HepG2 (cell line): ENCODE measurements around the gene TMEM87B. TPM values are rescaled to one million over a fixed set of nuclear protein-coding genes. Genes with fewer than 3 reads are reported as not detected.

Source experiments
- ATAC-seq: fragments of 200-7000 bp; cut with Tn5 transposase; 3 replicates; pipeline ENCODE4 v1.9.1; 2020; ENCODE audit warnings: mild to moderate bottlenecking, moderate library complexity
- BruUV-seq: library from RNA; stranded (reverse); fragments of 400-500 nt; replicated peaks from 2 replicates; lab custom pipeline; 2021; lab: Mats Ljungman, UMichigan
- CTCF ChIA-PET: fragments of 300-600 bp; formaldehyde crosslinking; extraction: SDS; loops from one replicate; lab custom pipeline; 2021; ENCODE audit warnings: low total read pairs, inconsistent platforms, low intra/inter-chr PET ratio; lab: Yijun Ruan, JAX
- POLR2A ChIA-PET: fragments of 350-600 bp; sonication (Branson Sonifier 250); formaldehyde crosslinking; loops from one replicate; lab custom pipeline; 2020; ENCODE audit warnings: antibody characterized with exemption, inconsistent platforms; lab: Yijun Ruan, JAX
- DNase-seq: peaks from one replicate; pipeline ENCODE4 v3.0.0-alpha.2; 2015; ENCODE audit warnings: low spot score
- FAIRE-seq: peaks from 3 replicates; lab custom pipeline; 2011; peaks lifted over from hg19 to GRCh38; lab: Jason Lieb, UNC
- H2AFZ ChIP-seq: one replicate; pipeline ENCODE4 v1.6.1; 2011; ENCODE audit warnings: low read length, inconsistent platforms
- H3K27ac ChIP-seq: fragments of 300-600 bp; 3 replicates; pipeline ENCODE4 v1.8.0; 2011; ENCODE audit warnings: mixed run types, mild to moderate bottlenecking, mixed read lengths, low read length, inconsistent platforms; ENCODE audit not compliant: insufficient read depth; ENCODE audit errors: extremely low read length
- H3K27me3 ChIP-seq, 2 experiments: fragments of 200-600 bp in 1 of 2; 2 replicates in 1 of 2; 3 replicates in 1 of 2; pipeline versions ENCODE4 v1.6.0 to v1.8.0; 2011; ENCODE audit warnings: low read length in 2 of 2, mild to moderate bottlenecking in 2 of 2, moderate library complexity in 2 of 2, inconsistent platforms in 1 of 2; ENCODE audit not compliant: insufficient read depth in 2 of 2, control insufficient read depth in 1 of 2
- H3K36me3 ChIP-seq, 2 experiments: fragments of 200-600 bp in 1 of 2; replicated peaks in 1 of 2; 2 replicates in 1 of 2; 3 replicates in 1 of 2; pipeline versions ENCODE4 v1.5.1 to v1.8.0; 2011; ENCODE audit warnings: low read length in 2 of 2, inconsistent platforms in 1 of 2; ENCODE audit not compliant: insufficient read depth in 2 of 2, control insufficient read depth in 1 of 2
- H3K4me1 ChIP-seq: 2 replicates; pipeline ENCODE4 v1.5.1; 2012; ENCODE audit warnings: low read length, inconsistent platforms; ENCODE audit not compliant: insufficient read depth
- H3K4me2 ChIP-seq: 2 replicates; pipeline ENCODE4 v1.6.0; 2011; ENCODE audit warnings: low read depth, low read length, inconsistent platforms
- H3K4me3 ChIP-seq, 3 experiments: fragments of 200-600 bp in 1 of 3; sonication (generic), shearing (Covaris generic) in 1 of 3; replicated peaks in 1 of 3; 2 replicates each; pipeline ENCODE4 v1.5.1; 2011 to 2016; ENCODE audit warnings: low read length in 3 of 3, inconsistent platforms in 2 of 3, low read depth in 2 of 3, mild to moderate bottlenecking in 2 of 3, control low read depth in 1 of 3, mixed read lengths in 1 of 3; ENCODE audit not compliant: insufficient read depth in 1 of 3
- H3K79me2 ChIP-seq: one replicate; pipeline ENCODE4 v1.6.1; 2011; ENCODE audit warnings: low read length, inconsistent platforms; ENCODE audit not compliant: insufficient read depth
- H3K9ac ChIP-seq: 2 replicates; pipeline ENCODE4 v1.6.0; 2011; ENCODE audit warnings: mild to moderate bottlenecking, low read depth, low read length, inconsistent platforms; ENCODE audit not compliant: insufficient read depth
- H3K9me3 ChIP-seq: 2 replicates; pipeline ENCODE4 v1.5.1; 2012; ENCODE audit warnings: mild to moderate bottlenecking, low read length
- H4K20me1 ChIP-seq: 2 replicates; pipeline ENCODE4 v1.6.0; 2011; ENCODE audit warnings: inconsistent platforms, mild to moderate bottlenecking, low read length, moderate library complexity; ENCODE audit not compliant: insufficient read depth
- CENPT ChIP-seq: sonication (generic); formaldehyde crosslinking; IDR thresholded peaks from 2 replicates; pipeline ENCODE4 v1.8.0; 2022; ENCODE audit warnings: low read depth, mild to moderate bottlenecking, moderate library complexity, missing genetic modification reagents
- KDM5A ChIP-seq: fragments of 200-600 bp; sonication (generic); IDR thresholded peaks from 2 replicates; pipeline ENCODE4 v1.7.0; 2018; ENCODE audit warnings: antibody characterized with exemption, mild to moderate bottlenecking, low read length, borderline replicate concordance
- PITX1 ChIP-seq: sonication (generic); formaldehyde crosslinking; IDR thresholded peaks from 2 replicates; pipeline ENCODE4 v1.5.1; 2020; ENCODE audit warnings: mild to moderate bottlenecking, missing genetic modification reagents
- RBM22 ChIP-seq: fragments of 200-400 bp; formaldehyde crosslinking; optimal IDR thresholded peaks from 2 replicates; pipeline ENCODE3; 2017; ENCODE audit warnings: mild to moderate bottlenecking, low read length, moderate library complexity
- SMC3 ChIP-seq: IDR thresholded peaks from 2 replicates; pipeline ENCODE4 v1.6.1; 2011; ENCODE audit warnings: low read length, improper control_type of control experiment
- STAG1 ChIP-seq: sonication (generic); formaldehyde crosslinking; IDR thresholded peaks from 2 replicates; pipeline ENCODE4 v1.4.0; 2020; ENCODE audit warnings: missing genetic modification reagents
- ZNF281 ChIP-seq: sonication (generic); formaldehyde crosslinking; IDR thresholded peaks from 2 replicates; pipeline ENCODE4 v1.4.0; 2020; ENCODE audit warnings: missing genetic modification reagents, borderline replicate concordance
- WGBS: methylation state at CpG from one replicate; pipeline ENCODE4 v1.1.6; 2017; ENCODE audit warnings: low lambda C conversion rate; 5-methylcytosine and 5-hydroxymethylcytosine counted together
- in situ Hi-C: cut with HindIII; loops from 2 replicates; pipeline ENCODE4 v1.10.0; 2017; ENCODE audit warnings: low pct_unique_long_range_greater_than_20kb; ENCODE audit not compliant: extremely low pct_ligation_motif_present
- intact Hi-C: fragments of 100-400 bp; cut with micrococcal nuclease; formaldehyde crosslinking; loops from one replicate; pipeline ENCODE4 v1.10.0; 2022; ENCODE audit not compliant: unreplicated experiment
- polyA plus RNA-seq, 8 experiments: library from polyadenylated mRNA; depleted of rRNA in 3 of 8; stranded (reverse) in 7 of 8; unstranded in 1 of 8; fragments of >200 nt; fragmentation: Illumina TruSeq in 4 of 8; extraction: Trizol in 4 of 8; gene quantifications; 2 replicates each; pipeline versions ENCODE4 v1.2.1 to v1.2.3, GENCODE V29; 2011 to 2016; ENCODE audit warnings: low read depth in 4 of 8, missing spikeins in 1 of 8, mixed read lengths in 1 of 8; ENCODE audit not compliant: insufficient read depth in 1 of 8
- total RNA-seq, 5 experiments: library from RNA; depleted of rRNA; stranded (reverse); fragments of >200 nt; fragmentation: Illumina TruSeq; extraction: Trizol; gene quantifications; 2 replicates each; pipeline ENCODE4 v1.2.3, GENCODE V29; 2016; ENCODE audit warnings: low read depth in 1 of 5
- TF ChIP-seq, protein P1 (sequence below): sonication (generic); formaldehyde crosslinking; IDR thresholded peaks from 2 replicates; pipeline ENCODE4 v1.5.0; 2020; ENCODE audit warnings: mild to moderate bottlenecking, missing genetic modification reagents, moderate library complexity

The TMEM87B gene
- total and polyA plus RNA-seq, 2 of the 13 experiments (the other 11 are each of a cell fraction or from before 2014, with no cell fraction given): 15.1 to 16.2 TPM

GRCh38 chr2:112019569-112019982 lies 35.5 kb upstream of the TMEM87B start:
- ATAC-seq: peak; percentile 36; the same call in 2 of the 3 replicates
- Histone ChIP-seq H3K27ac (no peak overlapping the region), H3K4me2 (0 out of 2 replicates have a peak overlapping the region, but pooled peaks have one; percentile 13), H3K4me1 (peaks cover 18% of the 10 kb centered on the region), H3K4me3 (no peak overlapping the region), H3K27me3 (no peaks in the 10 kb centered on the region), H2AFZ (no peak overlapping the region), H3K9me3 (no peaks in the 10 kb centered on the region), H4K20me1 (no peaks in the 10 kb centered on the region), H3K36me3 (peaks cover 27 to 48% of the 10 kb centered on the region in 2 experiments), H3K9ac (no peak overlapping the region), H3K79me2 (no peaks in the 10 kb centered on the region)
- BruUV-seq: no TSS peak
- POLR2A ChIA-PET: interaction anchor here (0.7 to 1.3 kb wide), 2 partner anchors 35 to 121 kb away, joined by 3 to 6 read pairs; partner anchors contain the start of genes MERTK and TMEM87B
- intact Hi-C loops (no loop called here), in situ Hi-C loops (no loop called here)
- FAIRE-seq: no peak
- TF ChIP-seq ZNF281 (0 out of 2 replicates have a peak, but pooled peaks have one; percentile 65), RBM22 (peak; percentile 55), PITX1 (CRISPR knock-in tag) (no peak), CENPT (CRISPR knock-in tag) (no peak)
- CTCF ChIA-PET: no interaction called here
- WGBS: 79% methylated on average over 4 of the region's 4 CpGs
- no peak for DNase-seq

DNA sequence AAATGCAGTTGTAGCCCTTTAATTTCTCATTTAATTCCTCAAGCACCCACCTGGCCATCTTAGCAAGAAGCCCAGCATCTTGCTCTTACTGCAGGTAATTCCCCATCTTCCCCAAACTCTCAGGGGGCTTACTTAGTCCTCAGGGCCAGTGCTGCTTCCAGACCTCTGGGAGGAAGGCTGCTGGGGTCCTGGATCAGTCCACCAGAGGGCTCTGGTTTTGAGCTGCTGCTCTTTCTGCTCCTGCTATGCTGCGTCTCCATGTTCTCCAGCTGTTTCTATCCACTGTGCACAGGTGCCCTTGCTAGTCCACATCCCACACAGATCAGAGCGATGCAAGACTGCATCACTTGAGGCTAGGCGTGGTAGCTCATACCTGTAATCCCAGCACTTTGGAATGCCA lies 34.5 kb upstream of the TMEM87B start:
- intact Hi-C loops: no loop called here
- no TSS peak for BruUV-seq
- no peak overlapping the region for H3K4me2 ChIP-seq
- H2AFZ ChIP-seq: no peak overlapping the region
- no peaks in the 10 kb centered on the region for H3K79me2 ChIP-seq
- no peak for DNase-seq
- no peak for FAIRE-seq
- H4K20me1 ChIP-seq: no peaks in the 10 kb centered on the region
- no peak overlapping the region for H3K9ac ChIP-seq
- H3K36me3 ChIP-seq: peaks cover 33 to 50% of the 10 kb centered on the region in 2 experiments
- TF ChIP-seq, protein P1, sequence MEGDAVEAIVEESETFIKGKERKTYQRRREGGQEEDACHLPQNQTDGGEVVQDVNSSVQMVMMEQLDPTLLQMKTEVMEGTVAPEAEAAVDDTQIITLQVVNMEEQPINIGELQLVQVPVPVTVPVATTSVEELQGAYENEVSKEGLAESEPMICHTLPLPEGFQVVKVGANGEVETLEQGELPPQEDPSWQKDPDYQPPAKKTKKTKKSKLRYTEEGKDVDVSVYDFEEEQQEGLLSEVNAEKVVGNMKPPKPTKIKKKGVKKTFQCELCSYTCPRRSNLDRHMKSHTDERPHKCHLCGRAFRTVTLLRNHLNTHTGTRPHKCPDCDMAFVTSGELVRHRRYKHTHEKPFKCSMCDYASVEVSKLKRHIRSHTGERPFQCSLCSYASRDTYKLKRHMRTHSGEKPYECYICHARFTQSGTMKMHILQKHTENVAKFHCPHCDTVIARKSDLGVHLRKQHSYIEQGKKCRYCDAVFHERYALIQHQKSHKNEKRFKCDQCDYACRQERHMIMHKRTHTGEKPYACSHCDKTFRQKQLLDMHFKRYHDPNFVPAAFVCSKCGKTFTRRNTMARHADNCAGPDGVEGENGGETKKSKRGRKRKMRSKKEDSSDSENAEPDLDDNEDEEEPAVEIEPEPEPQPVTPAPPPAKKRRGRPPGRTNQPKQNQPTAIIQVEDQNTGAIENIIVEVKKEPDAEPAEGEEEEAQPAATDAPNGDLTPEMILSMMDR (CRISPR knock-in tag): peak; percentile 17; the same call in 1 of the 2 replicates
- peak; percentile 40; the same call in 1 of the 2 replicates for TF ChIP-seq SMC3
- TF ChIP-seq KDM5A: no peak
- peak; percentile 32; the same call in 1 of the 2 replicates for TF ChIP-seq STAG1 (CRISPR knock-in tag)
- TF ChIP-seq, all 625 proteins: peak for 3
- in situ Hi-C loops: no loop called here
- Histone ChIP-seq H3K4me3 (no peak overlapping the region), H3K4me1 (peaks cover 18% of the 10 kb centered on the region), H3K27ac (no peak overlapping the region), H3K9me3 (no peaks in the 10 kb centered on the region), H3K27me3 (no peaks in the 10 kb centered on the region)
- 87% methylated on average over 3 of the region's 3 CpGs for WGBS
- ChIA-PET CTCF (no interaction called here), POLR2A (no interaction called here)
- peak; percentile 81 for ATAC-seq
